HepG2 (cell line): ENCODE measurements around the gene HMCN1. TPM values are rescaled to one million over a fixed set of nuclear protein-coding genes. Genes with fewer than 3 reads are reported as not detected.

Source experiments
- ATAC-seq: fragments of 200-7000 bp; cut with Tn5 transposase; 3 replicates; pipeline ENCODE4 v1.9.1; 2020; ENCODE audit warnings: mild to moderate bottlenecking, moderate library complexity
- BruUV-seq: library from RNA; stranded (reverse); fragments of 400-500 nt; replicated peaks from 2 replicates; lab custom pipeline; 2021; lab: Mats Ljungman, UMichigan
- CTCF ChIA-PET: fragments of 300-600 bp; formaldehyde crosslinking; extraction: SDS; loops from one replicate; lab custom pipeline; 2021; ENCODE audit warnings: low total read pairs, inconsistent platforms, low intra/inter-chr PET ratio; lab: Yijun Ruan, JAX
- POLR2A ChIA-PET: fragments of 350-600 bp; sonication (Branson Sonifier 250); formaldehyde crosslinking; loops from one replicate; lab custom pipeline; 2020; ENCODE audit warnings: antibody characterized with exemption, inconsistent platforms; lab: Yijun Ruan, JAX
- DNase-seq: peaks from one replicate; pipeline ENCODE4 v3.0.0-alpha.2; 2015; ENCODE audit warnings: low spot score
- FAIRE-seq: peaks from 3 replicates; lab custom pipeline; 2011; peaks lifted over from hg19 to GRCh38; lab: Jason Lieb, UNC
- H2AFZ ChIP-seq: one replicate; pipeline ENCODE4 v1.6.1; 2011; ENCODE audit warnings: low read length, inconsistent platforms
- H3K27ac ChIP-seq: fragments of 300-600 bp; 3 replicates; pipeline ENCODE4 v1.8.0; 2011; ENCODE audit warnings: mixed run types, mild to moderate bottlenecking, mixed read lengths, low read length, inconsistent platforms; ENCODE audit not compliant: insufficient read depth; ENCODE audit errors: extremely low read length
- H3K27me3 ChIP-seq, 2 experiments: fragments of 200-600 bp in 1 of 2; 2 replicates in 1 of 2; 3 replicates in 1 of 2; pipeline versions ENCODE4 v1.6.0 to v1.8.0; 2011; ENCODE audit warnings: low read length in 2 of 2, mild to moderate bottlenecking in 2 of 2, moderate library complexity in 2 of 2, inconsistent platforms in 1 of 2; ENCODE audit not compliant: insufficient read depth in 2 of 2, control insufficient read depth in 1 of 2
- H3K36me3 ChIP-seq, 2 experiments: fragments of 200-600 bp in 1 of 2; replicated peaks in 1 of 2; 2 replicates in 1 of 2; 3 replicates in 1 of 2; pipeline versions ENCODE4 v1.5.1 to v1.8.0; 2011; ENCODE audit warnings: low read length in 2 of 2, inconsistent platforms in 1 of 2; ENCODE audit not compliant: insufficient read depth in 2 of 2, control insufficient read depth in 1 of 2
- H3K4me1 ChIP-seq: 2 replicates; pipeline ENCODE4 v1.5.1; 2012; ENCODE audit warnings: low read length, inconsistent platforms; ENCODE audit not compliant: insufficient read depth
- H3K4me2 ChIP-seq: 2 replicates; pipeline ENCODE4 v1.6.0; 2011; ENCODE audit warnings: low read depth, low read length, inconsistent platforms
- H3K4me3 ChIP-seq, 3 experiments: fragments of 200-600 bp in 1 of 3; sonication (generic), shearing (Covaris generic) in 1 of 3; replicated peaks in 1 of 3; 2 replicates each; pipeline ENCODE4 v1.5.1; 2011 to 2016; ENCODE audit warnings: low read length in 3 of 3, inconsistent platforms in 2 of 3, low read depth in 2 of 3, mild to moderate bottlenecking in 2 of 3, control low read depth in 1 of 3, mixed read lengths in 1 of 3; ENCODE audit not compliant: insufficient read depth in 1 of 3
- H3K79me2 ChIP-seq: one replicate; pipeline ENCODE4 v1.6.1; 2011; ENCODE audit warnings: low read length, inconsistent platforms; ENCODE audit not compliant: insufficient read depth
- H3K9ac ChIP-seq: 2 replicates; pipeline ENCODE4 v1.6.0; 2011; ENCODE audit warnings: mild to moderate bottlenecking, low read depth, low read length, inconsistent platforms; ENCODE audit not compliant: insufficient read depth
- H3K9me3 ChIP-seq: 2 replicates; pipeline ENCODE4 v1.5.1; 2012; ENCODE audit warnings: mild to moderate bottlenecking, low read length
- H4K20me1 ChIP-seq: 2 replicates; pipeline ENCODE4 v1.6.0; 2011; ENCODE audit warnings: inconsistent platforms, mild to moderate bottlenecking, low read length, moderate library complexity; ENCODE audit not compliant: insufficient read depth
- BRD4 ChIP-seq: sonication (generic); formaldehyde crosslinking; IDR thresholded peaks from 2 replicates; pipeline ENCODE4 v1.4.0; 2020; ENCODE audit warnings: missing genetic modification reagents
- CBFB ChIP-seq: sonication (generic); formaldehyde crosslinking; IDR thresholded peaks from 2 replicates; pipeline ENCODE4 v1.4.0; 2020; ENCODE audit warnings: missing genetic modification reagents
- RXRB ChIP-seq: IDR thresholded peaks from 2 replicates; pipeline ENCODE4 v1.6.1; 2016; ENCODE audit warnings: borderline replicate concordance, missing genetic modification reagents, missing compliant biosample characterization
- SRSF9 ChIP-seq: fragments of 200-400 bp; formaldehyde crosslinking; IDR thresholded peaks from 2 replicates; pipeline ENCODE4 v1.6.1; 2018; ENCODE audit warnings: borderline replicate concordance, mild to moderate bottlenecking, low read depth, low read length; ENCODE audit not compliant: insufficient read depth, poor library complexity, severe bottlenecking
- ZFAT ChIP-seq: sonication (generic); formaldehyde crosslinking; conservative IDR thresholded peaks from 2 replicates; pipeline ENCODE4 v1.8.1; 2023; ENCODE audit warnings: missing genetic modification reagents, inconsistent platforms
- ZNF431 ChIP-seq: sonication (generic); formaldehyde crosslinking; IDR thresholded peaks from 2 replicates; pipeline ENCODE4 v1.9.0; 2022; ENCODE audit warnings: missing genetic modification reagents, low read depth, mild to moderate bottlenecking, borderline replicate concordance
- ZNF577 ChIP-seq: sonication (generic); formaldehyde crosslinking; IDR thresholded peaks from 2 replicates; pipeline ENCODE4 v1.4.0; 2020; ENCODE audit warnings: mild to moderate bottlenecking, low read depth, missing genetic modification reagents, borderline replicate concordance
- in situ Hi-C: cut with HindIII; loops from 2 replicates; pipeline ENCODE4 v1.10.0; 2017; ENCODE audit warnings: low pct_unique_long_range_greater_than_20kb; ENCODE audit not compliant: extremely low pct_ligation_motif_present
- intact Hi-C: fragments of 100-400 bp; cut with micrococcal nuclease; formaldehyde crosslinking; loops from one replicate; pipeline ENCODE4 v1.10.0; 2022; ENCODE audit not compliant: unreplicated experiment
- polyA plus RNA-seq, 8 experiments: library from polyadenylated mRNA; depleted of rRNA in 3 of 8; stranded (reverse) in 7 of 8; unstranded in 1 of 8; fragments of >200 nt; fragmentation: Illumina TruSeq in 4 of 8; extraction: Trizol in 4 of 8; gene quantifications; 2 replicates each; pipeline versions ENCODE4 v1.2.1 to v1.2.3, GENCODE V29; 2011 to 2016; ENCODE audit warnings: low read depth in 4 of 8, missing spikeins in 1 of 8, mixed read lengths in 1 of 8; ENCODE audit not compliant: insufficient read depth in 1 of 8
- total RNA-seq, 5 experiments: library from RNA; depleted of rRNA; stranded (reverse); fragments of >200 nt; fragmentation: Illumina TruSeq; extraction: Trizol; gene quantifications; 2 replicates each; pipeline ENCODE4 v1.2.3, GENCODE V29; 2016; ENCODE audit warnings: low read depth in 1 of 5
- TF ChIP-seq, protein P1 (sequence below): IDR thresholded peaks from 2 replicates; pipeline ENCODE4 v1.6.1; 2016; ENCODE audit warnings: mild to moderate bottlenecking
- TF ChIP-seq, protein P2 (sequence below): sonication (generic); formaldehyde crosslinking; IDR thresholded peaks from one replicate; pipeline ENCODE4 v1.5.1; 2020; ENCODE audit warnings: mild to moderate bottlenecking, missing genetic modification reagents; ENCODE audit errors: not compliant biosample characterization

The HMCN1 gene
- total and polyA plus RNA-seq, 2 of the 13 experiments (the other 11 are each of a cell fraction or from before 2014, with no cell fraction given): 0.03 TPM; not detected in 1

DNA sequence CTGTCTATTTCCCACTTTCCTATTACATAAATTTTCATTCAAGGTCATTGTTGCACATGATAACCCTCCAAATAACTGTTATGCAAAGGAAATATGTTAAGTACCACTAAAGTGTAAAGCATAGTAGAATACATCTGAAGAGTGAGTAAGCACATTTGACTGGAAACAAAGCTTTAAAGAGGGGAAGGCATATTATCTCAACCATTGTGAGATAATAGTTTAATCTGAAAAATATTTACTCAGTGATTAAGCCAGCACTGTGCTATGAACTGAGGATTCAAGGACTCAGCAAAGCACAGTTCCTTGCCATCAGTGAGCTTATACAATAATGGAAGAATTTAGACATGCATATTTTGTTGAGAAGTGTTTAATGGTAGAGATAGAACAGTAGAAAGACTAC, 127.4 kb downstream of the HMCN1 start:
- Histone ChIP-seq H3K9ac (no peak overlapping the region), H2AFZ (no peak overlapping the region), H3K4me3 (no peak overlapping the region), H3K4me1 (no peaks in the 10 kb centered on the region), H3K79me2 (no peaks in the 10 kb centered on the region), H4K20me1 (no peaks in the 10 kb centered on the region), H3K4me2 (no peak overlapping the region), H3K36me3 (no peaks in the 10 kb centered on the region), H3K27me3 (no peaks in the 10 kb centered on the region), H3K9me3 (no peaks in the 10 kb centered on the region), H3K27ac (no peak overlapping the region)
- ChIA-PET POLR2A (no interaction called here), CTCF (no interaction called here)
- no TSS peak for BruUV-seq
- in situ Hi-C loops (no loop called here), intact Hi-C loops (no loop called here)
- no peak for FAIRE-seq
- no peak for DNase-seq
- no peak for ATAC-seq
- TF ChIP-seq, protein P1, sequence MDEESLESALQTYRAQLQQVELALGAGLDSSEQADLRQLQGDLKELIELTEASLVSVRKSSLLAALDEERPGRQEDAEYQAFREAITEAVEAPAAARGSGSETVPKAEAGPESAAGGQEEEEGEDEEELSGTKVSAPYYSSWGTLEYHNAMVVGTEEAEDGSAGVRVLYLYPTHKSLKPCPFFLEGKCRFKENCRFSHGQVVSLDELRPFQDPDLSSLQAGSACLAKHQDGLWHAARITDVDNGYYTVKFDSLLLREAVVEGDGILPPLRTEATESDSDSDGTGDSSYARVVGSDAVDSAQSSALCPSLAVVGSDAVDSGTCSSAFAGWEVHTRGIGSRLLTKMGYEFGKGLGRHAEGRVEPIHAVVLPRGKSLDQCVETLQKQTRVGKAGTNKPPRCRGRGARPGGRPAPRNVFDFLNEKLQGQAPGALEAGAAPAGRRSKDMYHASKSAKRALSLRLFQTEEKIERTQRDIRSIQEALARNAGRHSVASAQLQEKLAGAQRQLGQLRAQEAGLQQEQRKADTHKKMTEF (CRISPR knock-in tag): no peak
- TF ChIP-seq ZNF431 (CRISPR knock-in tag) (no peak), SRSF9 (no peak), BRD4 (CRISPR knock-in tag) (no peak), ZFAT (CRISPR knock-in tag) (no peak), ZNF577 (CRISPR knock-in tag) (no peak), CBFB (no peak), RXRB (CRISPR knock-in tag) (no peak)
- TF ChIP-seq, protein P2, sequence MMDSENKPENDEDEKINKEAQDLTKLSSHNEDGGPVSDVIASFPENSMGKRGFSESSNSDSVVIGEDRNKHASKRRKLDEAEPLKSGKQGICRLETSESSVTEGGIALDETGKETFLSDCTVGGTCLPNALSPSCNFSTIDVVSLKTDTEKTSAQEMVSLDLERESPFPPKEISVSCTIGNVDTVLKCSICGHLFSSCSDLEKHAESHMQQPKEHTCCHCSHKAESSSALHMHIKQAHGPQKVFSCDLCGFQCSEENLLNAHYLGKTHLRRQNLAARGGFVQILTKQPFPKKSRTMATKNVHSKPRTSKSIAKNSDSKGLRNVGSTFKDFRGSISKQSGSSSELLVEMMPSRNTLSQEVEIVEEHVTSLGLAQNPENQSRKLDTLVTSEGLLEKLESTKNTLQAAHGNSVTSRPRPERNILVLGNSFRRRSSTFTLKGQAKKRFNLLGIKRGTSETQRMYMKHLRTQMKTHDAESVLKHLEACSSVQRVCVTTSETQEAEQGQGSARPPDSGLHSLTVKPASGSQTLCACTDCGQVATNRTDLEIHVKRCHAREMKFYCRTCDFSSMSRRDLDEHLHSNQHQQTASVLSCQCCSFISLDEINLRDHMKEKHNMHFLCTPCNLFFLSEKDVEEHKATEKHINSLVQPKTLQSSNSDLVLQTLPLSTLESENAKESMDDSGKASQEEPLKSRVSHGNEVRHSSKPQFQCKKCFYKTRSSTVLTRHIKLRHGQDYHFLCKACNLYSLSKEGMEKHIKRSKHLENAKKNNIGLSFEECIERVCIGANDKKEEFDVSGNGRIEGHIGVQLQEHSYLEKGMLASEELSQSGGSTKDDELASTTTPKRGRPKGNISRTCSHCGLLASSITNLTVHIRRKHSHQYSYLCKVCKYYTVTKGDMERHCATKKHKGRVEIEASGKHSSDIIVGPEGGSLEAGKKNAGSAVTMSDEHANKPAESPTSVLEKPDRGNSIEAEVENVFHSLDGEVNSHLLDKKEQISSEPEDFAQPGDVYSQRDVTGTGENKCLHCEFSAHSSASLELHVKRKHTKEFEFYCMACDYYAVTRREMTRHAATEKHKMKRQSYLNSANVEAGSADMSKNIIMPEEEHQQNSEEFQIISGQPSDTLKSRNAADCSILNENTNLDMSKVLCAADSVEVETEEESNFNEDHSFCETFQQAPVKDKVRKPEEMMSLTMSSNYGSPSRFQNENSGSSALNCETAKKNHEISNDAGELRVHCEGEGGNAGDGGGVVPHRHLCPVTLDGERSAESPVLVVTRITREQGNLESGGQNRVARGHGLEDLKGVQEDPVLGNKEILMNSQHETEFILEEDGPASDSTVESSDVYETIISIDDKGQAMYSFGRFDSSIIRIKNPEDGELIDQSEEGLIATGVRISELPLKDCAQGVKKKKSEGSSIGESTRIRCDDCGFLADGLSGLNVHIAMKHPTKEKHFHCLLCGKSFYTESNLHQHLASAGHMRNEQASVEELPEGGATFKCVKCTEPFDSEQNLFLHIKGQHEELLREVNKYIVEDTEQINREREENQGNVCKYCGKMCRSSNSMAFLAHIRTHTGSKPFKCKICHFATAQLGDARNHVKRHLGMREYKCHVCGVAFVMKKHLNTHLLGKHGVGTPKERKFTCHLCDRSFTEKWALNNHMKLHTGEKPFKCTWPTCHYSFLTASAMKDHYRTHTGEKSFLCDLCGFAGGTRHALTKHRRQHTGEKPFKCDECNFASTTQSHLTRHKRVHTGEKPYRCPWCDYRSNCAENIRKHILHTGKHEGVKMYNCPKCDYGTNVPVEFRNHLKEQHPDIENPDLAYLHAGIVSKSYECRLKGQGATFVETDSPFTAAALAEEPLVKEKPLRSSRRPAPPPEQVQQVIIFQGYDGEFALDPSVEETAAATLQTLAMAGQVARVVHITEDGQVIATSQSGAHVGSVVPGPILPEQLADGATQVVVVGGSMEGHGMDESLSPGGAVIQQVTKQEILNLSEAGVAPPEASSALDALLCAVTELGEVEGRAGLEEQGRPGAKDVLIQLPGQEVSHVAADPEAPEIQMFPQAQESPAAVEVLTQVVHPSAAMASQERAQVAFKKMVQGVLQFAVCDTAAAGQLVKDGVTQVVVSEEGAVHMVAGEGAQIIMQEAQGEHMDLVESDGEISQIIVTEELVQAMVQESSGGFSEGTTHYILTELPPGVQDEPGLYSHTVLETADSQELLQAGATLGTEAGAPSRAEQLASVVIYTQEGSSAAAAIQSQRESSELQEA (CRISPR knock-in tag): no peak
